K562 (cell line): ENCODE measurements around the gene TBC1D10A. TPM values are rescaled to one million over a fixed set of nuclear protein-coding genes. Genes with fewer than 3 reads are reported as not detected.

Experiments
- ARID3A ChIP-seq: IDR thresholded peaks from 2 replicates; pipeline ENCODE4 v1.6.1; 2012; ENCODE audit warnings: low read depth, low read length, improper control_type of control experiment, borderline replicate concordance
- CXXC5 ChIP-seq: fragments of 250-450 bp; sonication (Bioruptor Pico); IDR thresholded peaks from 2 replicates; pipeline ENCODE4 v1.8.0; 2022; ENCODE audit warnings: inconsistent platforms, mild to moderate bottlenecking, moderate library complexity
- DDX20 ChIP-seq: fragments of 450-650 bp; IDR thresholded peaks from 2 replicates; pipeline ENCODE4 v1.6.1; 2016; ENCODE audit warnings: missing genetic modification characterization, low read depth, mild to moderate bottlenecking, missing compliant biosample characterization, moderate library complexity
- FOS ChIP-seq: IDR thresholded peaks from 3 replicates; pipeline ENCODE4 v1.6.1; 2011; ENCODE audit not compliant: insufficient read length; ENCODE audit errors: extremely low read depth
- FOXO4 ChIP-seq: fragments of 450-650 bp; formaldehyde crosslinking; IDR thresholded peaks from 2 replicates; pipeline ENCODE4 v1.4.0; 2020; ENCODE audit warnings: mild to moderate bottlenecking, moderate library complexity
- GMEB1 ChIP-seq: fragments of 250-450 bp; sonication (Bioruptor Pico); IDR thresholded peaks from 2 replicates; pipeline ENCODE4 v1.4.0; 2020; ENCODE audit warnings: mild to moderate bottlenecking
- KLF10 ChIP-seq: fragments of 250-450 bp; sonication (Bioruptor Pico); IDR thresholded peaks from 2 replicates; pipeline ENCODE4 v1.6.1; 2021; ENCODE audit warnings: matching md5 sums
- KLF16 ChIP-seq: IDR thresholded peaks from 2 replicates; pipeline ENCODE4 v1.6.1; 2016; ENCODE audit warnings: antibody characterized with exemption
- MNT ChIP-seq, 2 experiments: fragments of 450-650 bp; conservative IDR thresholded peaks; 2 replicates each; pipeline ENCODE4 v1.6.1; 2017; ENCODE audit warnings: mild to moderate bottlenecking in 2 of 2, moderate library complexity in 2 of 2
- MTF1 ChIP-seq: fragments of 250-450 bp; sonication (Bioruptor Pico); IDR thresholded peaks from 2 replicates; pipeline ENCODE4 v1.9.0; 2021; ENCODE audit warnings: moderate library complexity, mild to moderate bottlenecking, inconsistent platforms, borderline replicate concordance
- NKRF ChIP-seq: fragments of 450-650 bp; IDR thresholded peaks from 2 replicates; pipeline ENCODE4 v1.6.1; 2016; ENCODE audit warnings: borderline replicate concordance
- OTX1 ChIP-seq: fragments of 450-650 bp; formaldehyde crosslinking; IDR thresholded peaks from 2 replicates; pipeline ENCODE4 v1.4.0; 2022; ENCODE audit warnings: mild to moderate bottlenecking
- RB1 ChIP-seq: fragments of 450-650 bp; IDR thresholded peaks from 2 replicates; pipeline ENCODE4 v1.6.1; 2017; ENCODE audit warnings: low read depth, mild to moderate bottlenecking
- RBM34 ChIP-seq: fragments of 200-400 bp; formaldehyde crosslinking; IDR thresholded peaks from 2 replicates; pipeline ENCODE4 v1.6.1; 2018; ENCODE audit warnings: low read length, borderline replicate concordance; ENCODE audit not compliant: insufficient read depth
- RNF2 ChIP-seq: sonication (generic); IDR thresholded peaks from 2 replicates; pipeline ENCODE4 v1.6.1; 2016
- SAFB2 ChIP-seq: fragments of 200-400 bp; formaldehyde crosslinking; IDR thresholded peaks from 2 replicates; pipeline ENCODE4 v1.6.1; 2018; ENCODE audit warnings: borderline replicate concordance, low read length, low read depth, moderate library complexity; ENCODE audit not compliant: severe bottlenecking
- SMAD4 ChIP-seq: fragments of 250-450 bp; sonication (Bioruptor Pico); conservative IDR thresholded peaks from 2 replicates; pipeline ENCODE4 v1.8.0; 2021; ENCODE audit warnings: inconsistent platforms, mild to moderate bottlenecking, moderate library complexity
- TEAD2 ChIP-seq: fragments of 450-650 bp; IDR thresholded peaks from 2 replicates; pipeline ENCODE4 v1.6.1; 2016; ENCODE audit warnings: missing genetic modification characterization, control low read depth, missing compliant biosample characterization
- ZNF133 ChIP-seq: fragments of 250-450 bp; sonication (Bioruptor Pico); IDR thresholded peaks from 2 replicates; pipeline ENCODE4 v1.4.0; 2020; ENCODE audit warnings: mild to moderate bottlenecking
- ZNF316 ChIP-seq: fragments of 450-650 bp; IDR thresholded peaks from 2 replicates; pipeline ENCODE4 v1.6.1; 2016
- ZNF444 ChIP-seq: fragments of 250-450 bp; sonication (Bioruptor Pico); IDR thresholded peaks from 2 replicates; pipeline ENCODE4 v1.4.0; 2020; ENCODE audit warnings: mild to moderate bottlenecking, moderate library complexity
- polyA plus RNA-seq, 8 experiments: library from polyadenylated mRNA; depleted of rRNA in 4 of 8; stranded (reverse) in 5 of 8; unstranded in 3 of 8; fragments of >200 nt; fragmentation: Nextera tagmentation in 2 of 8; fragmentation: Illumina TruSeq in 1 of 8; extraction: Ambion mirVana in 2 of 8; extraction: Trizol in 1 of 8; gene quantifications; 2 replicates each; pipeline versions ENCODE4 v1.2.1 to v1.2.3, GENCODE V29; 2011 to 2014; ENCODE audit warnings: inconsistent platforms in 1 of 8, missing spikeins in 1 of 8
- total RNA-seq, 7 experiments: library from RNA; depleted of rRNA in 6 of 7; stranded (reverse); fragments of >200 nt in 6 of 7; fragmentation: Illumina TruSeq in 2 of 7; extraction: Trizol in 2 of 7; gene quantifications; 2 replicates each; pipeline versions ENCODE4 v1.2.1 to v1.2.3, GENCODE V29; 2011 to 2021; ENCODE audit warnings: low replicate concordance in 1 of 7

The TBC1D10A gene
- total and polyA plus RNA-seq, 9 of the 15 experiments (the other 6 are each of a cell fraction or from before 2014, with no cell fraction given): 0.13 to 10.4 (median 4.6) TPM

DNA sequence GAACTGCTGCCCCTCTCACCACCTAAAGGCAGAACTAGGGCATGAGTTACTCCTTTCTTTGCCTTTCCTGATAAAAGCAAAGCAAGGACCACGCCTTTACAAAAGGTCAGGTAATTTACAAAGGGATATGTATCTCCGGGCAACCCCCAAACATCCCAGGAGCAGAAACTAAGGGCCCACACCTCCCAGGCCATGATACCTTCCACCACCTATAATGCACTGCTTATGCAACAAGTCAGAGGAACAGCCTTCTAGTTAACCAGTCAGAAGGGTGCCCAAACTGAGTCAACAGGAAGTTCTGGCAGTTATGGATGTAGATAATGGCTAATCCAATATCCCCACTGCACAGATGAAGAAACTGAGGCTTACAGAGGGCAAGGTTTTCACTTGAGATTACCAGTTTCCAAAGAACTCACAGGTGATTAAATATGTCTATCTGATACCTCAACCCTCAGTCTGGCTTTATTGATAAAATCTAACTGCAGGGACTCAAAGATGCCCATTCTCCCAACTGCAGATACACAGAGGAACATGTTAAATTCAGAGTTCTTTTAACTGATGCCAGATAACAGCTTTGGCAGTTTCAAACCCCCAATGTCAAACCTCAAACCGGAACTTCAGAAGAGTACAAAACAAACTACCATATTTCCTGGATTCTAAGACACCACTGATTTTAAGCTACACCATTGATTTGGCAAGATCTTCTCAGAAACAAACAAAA is 20.7 kb downstream of the TBC1D10A start (continued):
- TF ChIP-seq FOXO4 (no peak), RNF2 (no peak), NKRF (no peak), SMAD4 (CRISPR knock-in tag) (no peak), KLF10 (CRISPR knock-in tag) (no peak), CXXC5 (CRISPR knock-in tag) (no peak), ZNF444 (CRISPR knock-in tag) (no peak), DDX20 (tag) (no peak), TEAD2 (tag) (no peak), SAFB2 (no peak), ZNF316 (no peak), KLF16 (no peak), ARID3A (no peak), RBM34 (no peak), RB1 (no peak), OTX1 (CRISPR knock-in tag) (no peak), ZNF133 (CRISPR knock-in tag) (no peak), MNT (conservative IDR thresholded peaks at IDR 0.05) (no peak), MTF1 (CRISPR knock-in tag) (no peak), GMEB1 (CRISPR knock-in tag) (no peak), FOS (no peak)
